Stimulated activated memory B cell treated with anti-CD40 and anti-IgM and Interleukin-4, amounts not matched to agents 10 μg/mL and 1 μg/mL and 100 μg/mL, for 72 hours (primary cell): ENCODE data around the gene MCM3.
A peak's percentile ranks its signal among the peaks of the same experiment; 100 is the strongest.

Experiments used
- ATAC-seq: fragments of 150-1000 bp; cut with Tn5 transposase; 2 replicates; pipeline ENCODE4 v1.10.0; 2021
- H3K27ac Mint-ChIP-seq: one replicate; pipeline ENCODE4 v1.8.0; 2022; ENCODE audit warnings: mild to moderate bottlenecking, mixed read lengths
- H3K27me3 Mint-ChIP-seq: one replicate; pipeline ENCODE4 v1.8.0; 2022; ENCODE audit warnings: mixed read lengths
- H3K36me3 Mint-ChIP-seq: one replicate; pipeline ENCODE4 v1.8.0; 2022; ENCODE audit warnings: mixed read lengths
- H3K4me1 Mint-ChIP-seq: one replicate; pipeline ENCODE4 v1.8.0; 2022; ENCODE audit warnings: mixed read lengths
- H3K4me3 Mint-ChIP-seq: one replicate; pipeline ENCODE4 v1.8.0; 2022; ENCODE audit warnings: mild to moderate bottlenecking, moderate library complexity, mixed read lengths
- H3K9me3 Mint-ChIP-seq: one replicate; pipeline ENCODE4 v1.8.0; 2022; ENCODE audit warnings: mixed read lengths

MCM3 gene

DNA sequence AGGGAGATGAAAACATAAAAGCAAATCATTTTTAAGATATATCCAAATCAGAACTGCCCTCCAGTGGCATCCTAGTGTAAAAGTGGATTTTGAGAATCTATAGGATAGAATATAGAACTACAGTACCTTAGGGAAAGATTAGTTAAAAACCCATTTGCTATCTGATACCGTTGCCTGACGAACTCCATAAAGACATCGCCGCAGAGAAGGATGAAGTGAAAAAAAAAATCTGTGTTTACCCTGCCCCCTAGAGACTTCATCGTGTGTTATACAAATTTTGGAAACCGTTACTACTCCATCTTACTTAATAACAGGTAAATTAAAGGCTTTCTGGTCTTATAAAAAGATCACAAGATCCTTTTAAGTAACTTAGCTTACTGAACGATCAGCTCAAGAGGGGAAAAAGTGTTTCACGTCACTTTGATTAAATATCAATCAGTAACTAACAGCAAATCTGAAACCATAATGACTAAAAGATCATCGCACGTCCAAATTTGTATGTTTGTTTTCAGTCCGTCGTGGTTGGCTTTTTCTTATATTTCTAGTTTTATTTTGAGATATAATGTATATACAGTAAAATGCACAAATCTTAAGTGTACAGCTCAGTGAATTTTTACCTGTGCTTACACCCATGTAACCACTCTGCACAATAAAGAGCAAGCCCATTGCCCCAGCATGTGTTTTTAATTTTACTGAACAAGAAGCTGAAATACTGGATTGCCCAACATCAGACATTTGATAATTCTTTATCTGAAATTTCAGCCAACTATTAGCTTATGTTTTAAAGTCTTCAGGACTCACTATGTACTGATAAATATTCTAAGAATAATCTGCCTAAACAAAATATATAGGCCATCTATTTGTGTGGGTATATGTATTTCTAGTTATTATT, 881 bp upstream of the MCM3 start:
- Mint-ChIP-seq H3K4me1 (peaks cover 19% of the 10 kb centered on the region), H3K9me3 (no peaks in the 10 kb centered on the region), H3K27me3 (no peaks in the 10 kb centered on the region), H3K36me3 (peaks cover 28% of the 10 kb centered on the region), H3K27ac (no peak overlapping the region), H3K4me3 (no peak overlapping the region)
- ATAC-seq: no peak

DNA sequence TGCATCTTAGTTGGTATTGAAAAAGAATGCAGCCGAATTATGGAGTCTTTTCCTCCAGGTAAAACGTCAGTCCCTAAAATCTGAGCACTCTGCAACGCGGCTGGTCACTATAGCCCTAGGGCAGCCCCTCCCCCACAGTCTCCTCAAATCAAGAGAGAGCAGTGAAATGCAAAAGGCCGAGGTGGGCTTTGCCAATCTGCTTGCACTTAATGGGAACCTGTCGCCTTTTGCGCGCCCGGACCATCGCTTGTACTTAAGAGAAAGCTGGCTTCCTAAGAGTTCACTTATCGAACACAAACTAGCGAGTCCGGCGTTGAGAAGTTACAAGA, 447 bp downstream of the MCM3 start:
- H3K4me1 Mint-ChIP-seq: peaks cover 19% of the 10 kb centered on the region
- peaks cover 35% of the 10 kb centered on the region for H3K36me3 Mint-ChIP-seq
- H3K27me3 Mint-ChIP-seq: no peaks in the 10 kb centered on the region
- no peak overlapping the region for H3K27ac Mint-ChIP-seq
- ATAC-seq: peak; percentile 2
- no peak overlapping the region for H3K4me3 Mint-ChIP-seq
- no peaks in the 10 kb centered on the region for H3K9me3 Mint-ChIP-seq

DNA sequence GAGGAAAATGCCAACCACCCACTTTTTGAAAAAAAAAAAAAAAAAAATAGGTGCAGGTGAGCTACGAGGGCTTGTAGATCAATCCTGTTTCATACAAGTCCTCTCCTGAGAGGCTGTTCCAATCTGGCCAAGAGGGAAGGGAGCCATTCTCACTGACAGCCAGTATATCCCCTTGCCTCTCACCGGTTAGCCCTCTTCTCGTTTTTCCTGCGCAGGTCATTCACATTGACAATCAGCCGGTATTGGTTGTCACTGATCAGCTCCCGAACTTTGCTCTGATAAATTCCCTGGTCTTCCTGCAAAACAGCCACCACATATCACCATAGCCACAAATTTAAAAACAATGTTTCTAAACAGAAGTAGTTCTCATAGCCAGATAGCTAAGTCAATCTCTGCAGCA, 1.4 kb downstream of the MCM3 start:
- no peak overlapping the region for H3K27ac Mint-ChIP-seq
- peaks cover 19% of the 10 kb centered on the region for H3K4me1 Mint-ChIP-seq

DNA sequence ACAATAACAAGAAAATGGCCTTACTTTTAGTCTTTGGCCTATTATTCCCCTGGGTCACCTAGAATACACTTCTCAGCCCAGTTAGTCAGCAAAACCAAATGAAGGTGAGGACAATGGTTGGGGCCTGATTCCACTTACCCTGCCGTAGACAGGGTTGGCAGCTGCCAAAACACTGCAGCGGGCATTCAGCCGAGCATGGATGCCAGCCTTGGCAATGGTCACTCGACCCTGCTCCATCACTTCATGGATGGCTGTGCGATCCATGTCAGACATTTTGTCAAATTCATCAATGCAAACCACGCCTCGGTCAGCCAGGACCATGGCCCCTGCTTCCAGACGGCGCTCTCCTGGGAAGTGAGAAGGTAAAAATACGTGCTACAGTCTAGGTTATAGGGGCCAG, 8.4 kb downstream of the MCM3 start:
- H3K27ac Mint-ChIP-seq: no peak overlapping the region
- ATAC-seq: no peak
- no peaks in the 10 kb centered on the region for H3K27me3 Mint-ChIP-seq
- H3K36me3 Mint-ChIP-seq: peaks cover 64% of the 10 kb centered on the region
- H3K9me3 Mint-ChIP-seq: no peaks in the 10 kb centered on the region
- H3K4me3 Mint-ChIP-seq: no peak overlapping the region
- no peaks in the 10 kb centered on the region for H3K4me1 Mint-ChIP-seq

More for the DNA sequence above, 1.4 kb downstream of the MCM3 start:
- no peak for ATAC-seq
- Mint-ChIP-seq H3K36me3 (peaks cover 45% of the 10 kb centered on the region), H3K9me3 (no peaks in the 10 kb centered on the region), H3K27me3 (no peaks in the 10 kb centered on the region), H3K4me3 (peak overlapping the region; percentile 70)

DNA sequence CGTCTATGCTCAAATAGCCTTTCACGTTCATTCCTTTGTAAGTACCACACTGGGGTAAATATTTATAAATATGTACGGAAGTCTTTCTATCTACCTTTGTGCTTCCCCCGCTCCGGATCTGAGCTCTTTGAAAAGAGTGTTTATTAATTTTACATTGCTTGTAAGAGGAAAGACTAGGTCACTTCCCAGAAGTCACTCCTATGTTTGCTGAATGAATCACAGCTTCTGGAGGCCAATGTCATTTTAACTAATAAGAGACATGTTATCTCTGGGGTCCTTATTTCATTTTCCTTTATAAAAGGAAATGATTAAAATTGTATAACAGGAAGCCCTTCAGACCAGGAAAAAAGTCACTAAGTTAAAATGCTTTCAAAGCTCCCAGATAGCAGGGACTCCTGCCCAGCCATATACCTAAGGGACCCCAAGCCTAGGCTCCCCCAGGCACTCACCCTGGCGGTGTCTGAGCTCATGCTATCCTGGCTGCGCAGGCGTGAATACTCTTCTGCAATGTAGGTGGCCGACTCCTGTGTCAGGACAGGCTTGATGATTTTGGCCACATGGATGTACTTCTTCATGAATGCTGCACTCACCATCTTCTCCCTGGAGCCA, 12.6 kb downstream of the MCM3 start:
- H3K27ac Mint-ChIP-seq: no peak overlapping the region
- ATAC-seq: no peak
- no peaks in the 10 kb centered on the region for H3K9me3 Mint-ChIP-seq
- peaks cover 75% of the 10 kb centered on the region for H3K36me3 Mint-ChIP-seq
- no peaks in the 10 kb centered on the region for H3K4me1 Mint-ChIP-seq
- H3K4me3 Mint-ChIP-seq: no peak overlapping the region
- H3K27me3 Mint-ChIP-seq: no peaks in the 10 kb centered on the region

DNA sequence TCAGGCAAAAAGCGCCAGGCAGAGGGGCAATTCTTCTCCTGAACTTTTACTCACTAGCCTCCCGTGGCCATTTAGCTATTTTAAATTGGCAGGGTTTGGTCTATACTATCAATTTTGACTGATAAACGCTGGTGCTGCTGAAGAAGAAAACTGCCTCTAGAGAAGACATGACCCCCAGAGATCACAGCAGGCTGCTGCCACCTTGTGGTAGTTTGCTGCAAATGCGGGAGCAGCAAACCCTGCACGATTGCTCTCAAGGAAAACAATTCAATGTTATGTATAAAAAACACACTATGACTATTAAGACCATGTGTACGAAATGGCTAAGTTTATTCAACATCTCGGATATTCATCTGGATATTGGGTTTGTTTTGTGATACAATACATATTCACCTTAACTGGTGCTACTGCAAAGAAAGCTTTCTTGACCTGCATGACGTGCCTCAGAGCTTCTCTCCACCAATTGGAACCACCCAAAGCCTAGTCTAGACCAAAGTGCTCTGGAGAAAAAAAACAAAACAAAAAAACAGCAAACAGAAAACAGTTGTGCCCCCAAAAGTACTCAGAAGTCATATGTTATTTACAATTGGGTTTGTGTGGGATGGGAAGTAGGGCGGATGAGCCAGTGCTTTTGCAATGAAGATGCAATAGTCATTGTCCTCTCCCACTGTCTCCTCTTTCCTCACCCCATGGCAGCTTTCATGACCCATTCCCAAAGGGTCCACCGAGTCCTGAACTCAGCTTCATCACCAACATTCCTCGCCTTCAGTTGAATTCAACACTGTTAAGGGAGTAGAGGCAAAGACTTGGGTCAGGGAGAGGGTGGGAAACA, 20.6 kb downstream of the MCM3 start:
- ATAC-seq: peak; percentile 70
- no peaks in the 10 kb centered on the region for H3K27me3 Mint-ChIP-seq
- no peaks in the 10 kb centered on the region for H3K9me3 Mint-ChIP-seq
- peaks cover 5% of the 10 kb centered on the region for H3K4me1 Mint-ChIP-seq
- no peak overlapping the region for H3K4me3 Mint-ChIP-seq
- H3K36me3 Mint-ChIP-seq: peaks cover 52% of the 10 kb centered on the region
- no peak overlapping the region for H3K27ac Mint-ChIP-seq

DNA sequence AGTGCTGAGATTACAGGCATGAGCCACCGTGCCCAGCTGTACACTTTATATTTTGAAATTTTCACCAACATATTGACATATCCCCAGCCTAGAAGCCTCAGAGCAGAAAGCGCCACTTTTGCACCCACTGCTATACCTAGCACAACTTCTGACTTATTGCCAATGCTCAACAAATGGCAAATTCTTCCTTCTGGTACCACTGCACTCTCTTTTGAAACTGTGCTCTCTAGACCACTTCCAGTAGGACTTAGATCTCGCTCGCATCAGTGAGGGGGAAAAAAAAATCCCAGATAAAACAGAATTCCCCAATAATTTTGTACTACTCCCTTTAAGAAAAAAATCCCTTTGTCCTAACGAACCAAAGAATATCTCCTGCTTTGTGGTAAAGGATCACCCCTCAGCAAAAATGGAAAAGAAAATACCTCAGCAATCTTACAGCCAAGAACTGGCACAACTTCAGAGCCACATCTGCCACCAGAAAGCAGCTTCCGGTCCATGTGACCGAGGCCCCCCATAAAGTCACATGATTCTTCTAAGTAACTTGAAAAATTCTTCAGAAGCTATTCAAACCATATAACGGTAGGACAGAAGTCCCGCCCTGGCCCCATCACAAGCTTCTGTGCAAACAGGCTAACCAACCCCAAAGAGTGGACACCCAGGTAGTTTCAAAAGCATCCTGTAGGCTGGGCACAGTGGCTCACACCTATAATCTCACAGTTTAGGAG, 21.8 kb downstream of the MCM3 start:
- H3K9me3 Mint-ChIP-seq: no peaks in the 10 kb centered on the region
- no peak for ATAC-seq
- no peak overlapping the region for H3K4me3 Mint-ChIP-seq
- H3K27me3 Mint-ChIP-seq: no peaks in the 10 kb centered on the region
- H3K4me1 Mint-ChIP-seq: peaks cover 5% of the 10 kb centered on the region
- H3K36me3 Mint-ChIP-seq: peaks cover 42% of the 10 kb centered on the region
- no peak overlapping the region for H3K27ac Mint-ChIP-seq

DNA sequence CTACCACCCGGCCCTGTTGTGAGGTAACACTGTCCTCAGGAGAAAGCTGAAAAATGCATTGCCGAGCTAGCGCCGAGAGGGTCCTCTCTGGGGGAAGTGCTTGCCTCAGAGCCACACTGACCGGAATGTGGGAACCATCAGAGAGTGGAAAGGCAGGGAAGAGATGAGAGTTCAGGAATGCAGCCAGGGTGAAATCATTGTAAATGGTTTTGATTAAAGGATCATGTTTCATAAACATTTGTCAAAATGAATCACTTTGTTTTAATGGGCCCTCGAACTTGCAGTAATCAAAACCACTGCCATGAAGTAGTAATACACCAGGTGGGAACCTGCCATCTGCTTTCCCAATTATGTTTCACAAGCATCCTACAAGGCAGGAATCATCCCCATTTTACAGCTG, 23.3 kb downstream of the MCM3 start:
- Mint-ChIP-seq H3K4me3 (no peak overlapping the region), H3K27me3 (no peaks in the 10 kb centered on the region), H3K4me1 (peaks cover 5% of the 10 kb centered on the region), H3K27ac (no peak overlapping the region), H3K36me3 (peaks cover 27% of the 10 kb centered on the region), H3K9me3 (no peaks in the 10 kb centered on the region)
- no peak for ATAC-seq

DNA sequence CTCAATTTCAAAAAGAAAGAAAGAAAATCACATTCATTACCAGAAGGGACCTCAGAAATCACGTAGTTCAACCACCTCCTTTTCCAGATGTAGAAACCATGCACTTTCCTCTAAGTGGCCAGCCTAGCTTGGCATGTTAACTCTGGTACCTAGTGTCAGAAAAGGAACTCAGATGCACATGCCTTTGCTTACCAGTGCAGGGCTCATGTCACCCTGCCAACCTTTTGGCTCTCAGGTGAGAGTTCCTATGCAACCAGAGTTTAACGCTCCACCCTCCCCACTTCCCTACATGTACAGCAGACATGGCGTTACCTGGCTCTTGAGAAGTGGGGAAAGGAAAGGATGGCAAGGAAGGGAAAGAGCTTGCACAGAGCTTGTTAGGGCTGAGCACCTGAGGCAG, 23.9 kb downstream of the MCM3 start:
- peaks cover 5% of the 10 kb centered on the region for H3K4me1 Mint-ChIP-seq
- no peaks in the 10 kb centered on the region for H3K27me3 Mint-ChIP-seq
- no peak for ATAC-seq
- H3K36me3 Mint-ChIP-seq: peaks cover 22% of the 10 kb centered on the region
- no peak overlapping the region for H3K27ac Mint-ChIP-seq
- no peak overlapping the region for H3K4me3 Mint-ChIP-seq
- H3K9me3 Mint-ChIP-seq: no peaks in the 10 kb centered on the region

DNA sequence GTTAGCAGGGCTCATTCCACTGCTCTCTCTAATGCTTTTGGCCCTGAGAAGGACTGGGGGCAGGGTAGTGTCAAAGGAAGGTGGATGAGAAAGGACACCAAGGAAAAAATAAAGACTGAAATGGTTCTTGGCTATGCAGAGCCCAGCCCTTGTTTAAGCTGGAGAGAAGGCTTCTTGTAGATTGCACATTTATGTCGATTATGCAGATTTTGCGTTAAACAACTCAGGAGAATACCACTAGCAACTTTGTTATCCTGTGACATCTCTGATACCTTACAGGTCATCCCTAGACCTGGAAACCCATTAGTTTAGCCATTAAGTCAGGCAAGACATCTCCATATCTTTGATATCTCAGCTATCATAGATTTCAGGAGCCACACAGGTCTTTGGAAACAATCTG, 29.1 kb downstream of the MCM3 start:
- Mint-ChIP-seq H3K27me3 (peaks cover 50% of the 10 kb centered on the region), H3K9me3 (no peaks in the 10 kb centered on the region), H3K36me3 (no peaks in the 10 kb centered on the region), H3K4me3 (no peak overlapping the region), H3K4me1 (no peaks in the 10 kb centered on the region), H3K27ac (no peak overlapping the region)
- ATAC-seq: no peak

DNA sequence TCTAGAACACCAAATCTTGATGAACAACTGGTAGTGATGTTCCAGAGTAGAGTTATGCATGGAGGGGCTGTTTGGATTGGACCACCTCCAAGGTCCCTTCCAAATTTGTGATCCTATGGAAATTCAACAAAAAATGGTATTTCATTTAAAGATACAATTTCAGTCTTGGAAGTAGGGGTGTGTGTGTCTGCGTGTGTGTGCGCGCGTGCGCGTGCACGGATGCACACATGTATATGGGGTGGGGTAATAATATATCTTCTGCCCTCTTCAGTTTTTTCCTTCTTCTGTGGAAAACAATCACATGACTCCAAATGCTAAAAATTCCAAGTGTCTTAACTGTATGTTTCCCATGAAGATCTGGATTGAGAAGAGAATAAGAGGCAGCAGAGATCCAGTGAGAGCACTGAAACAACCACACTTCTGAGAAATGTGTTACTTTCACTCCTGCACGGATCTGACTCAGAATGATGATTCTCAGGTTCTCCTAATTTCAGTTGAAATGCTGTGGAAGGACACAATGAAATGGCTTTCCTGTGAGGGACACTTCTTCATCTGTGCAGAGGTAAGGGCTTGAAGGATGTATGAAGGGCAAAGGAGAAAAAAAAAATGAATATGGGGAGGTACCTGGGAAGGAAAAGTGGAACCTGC, 29.7 kb downstream of the MCM3 start:
- peak; percentile 41 for ATAC-seq
- H3K4me3 Mint-ChIP-seq: no peak overlapping the region
- peaks cover 55% of the 10 kb centered on the region for H3K27me3 Mint-ChIP-seq
- H3K9me3 Mint-ChIP-seq: no peaks in the 10 kb centered on the region
- no peak overlapping the region for H3K27ac Mint-ChIP-seq
- no peaks in the 10 kb centered on the region for H3K36me3 Mint-ChIP-seq
- no peaks in the 10 kb centered on the region for H3K4me1 Mint-ChIP-seq

DNA sequence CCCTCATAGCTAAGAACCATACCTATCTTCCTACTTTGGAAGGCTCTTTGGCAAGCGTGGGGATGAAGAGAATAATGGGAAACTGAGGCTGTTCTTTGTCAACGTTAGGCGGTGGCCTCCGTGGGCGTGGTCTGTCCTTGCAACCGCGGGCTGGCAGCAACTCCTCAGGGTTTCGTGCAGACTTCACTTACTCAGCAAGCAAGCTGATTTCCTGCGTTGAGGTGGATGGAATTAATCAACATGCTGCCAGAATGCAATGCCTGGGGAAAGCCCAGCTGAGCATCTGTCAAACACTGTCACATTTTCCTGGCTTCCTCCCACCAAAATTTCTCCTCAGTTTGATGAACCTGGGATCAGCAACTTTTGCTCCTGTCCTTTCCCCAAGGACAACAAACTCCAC, 31.0 kb downstream of the MCM3 start:
- H3K27me3 Mint-ChIP-seq: peaks cover 63% of the 10 kb centered on the region
- no peaks in the 10 kb centered on the region for H3K4me1 Mint-ChIP-seq
- ATAC-seq: no peak
- H3K36me3 Mint-ChIP-seq: no peaks in the 10 kb centered on the region
- H3K27ac Mint-ChIP-seq: no peak overlapping the region
- no peaks in the 10 kb centered on the region for H3K9me3 Mint-ChIP-seq
- no peak overlapping the region for H3K4me3 Mint-ChIP-seq

DNA sequence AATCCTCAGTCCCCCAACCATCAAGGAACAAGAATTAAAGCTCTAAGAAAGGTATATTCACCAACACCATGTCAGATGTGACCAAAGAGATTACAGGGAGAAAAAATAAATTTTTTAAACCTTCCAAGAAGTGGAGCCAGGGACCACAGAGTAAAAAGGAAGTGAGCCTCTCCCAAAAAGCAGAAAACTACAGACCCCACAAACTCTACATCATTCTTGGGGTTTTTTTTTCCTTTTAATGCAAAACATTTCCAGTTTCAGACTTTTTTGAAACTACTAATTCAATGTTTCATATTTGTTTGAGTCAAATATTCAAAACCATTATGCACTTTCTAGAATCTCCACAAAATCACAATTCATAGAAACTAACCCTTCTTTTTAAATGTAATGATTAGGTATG, 33.4 kb downstream of the MCM3 start:
- Mint-ChIP-seq H3K27me3 (peaks cover 78% of the 10 kb centered on the region), H3K27ac (no peak overlapping the region), H3K36me3 (no peaks in the 10 kb centered on the region), H3K9me3 (no peaks in the 10 kb centered on the region), H3K4me3 (no peak overlapping the region), H3K4me1 (no peaks in the 10 kb centered on the region)
- no peak for ATAC-seq

DNA sequence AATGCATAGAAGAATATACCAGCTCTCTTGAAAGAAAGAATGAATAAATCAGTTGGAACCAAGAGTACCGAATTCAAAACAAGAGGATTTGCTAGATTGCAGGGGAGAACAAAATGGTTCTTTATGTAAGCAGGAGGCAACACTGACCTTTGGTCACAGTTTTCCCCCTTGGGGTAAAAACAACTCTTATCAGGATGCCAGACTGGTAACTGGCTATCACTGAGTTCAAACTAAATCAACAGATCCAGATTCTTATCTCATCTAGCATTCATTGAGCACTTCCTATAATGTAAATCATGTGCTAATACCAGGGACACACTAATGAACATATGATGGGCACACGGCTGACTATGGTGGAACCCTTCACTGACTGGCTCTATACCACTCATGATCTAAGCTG, 35.5 kb downstream of the MCM3 start:
- Mint-ChIP-seq H3K9me3 (no peaks in the 10 kb centered on the region), H3K4me3 (no peak overlapping the region), H3K27ac (no peak overlapping the region), H3K36me3 (no peaks in the 10 kb centered on the region), H3K4me1 (no peaks in the 10 kb centered on the region), H3K27me3 (peaks cover 65% of the 10 kb centered on the region)
- no peak for ATAC-seq

DNA sequence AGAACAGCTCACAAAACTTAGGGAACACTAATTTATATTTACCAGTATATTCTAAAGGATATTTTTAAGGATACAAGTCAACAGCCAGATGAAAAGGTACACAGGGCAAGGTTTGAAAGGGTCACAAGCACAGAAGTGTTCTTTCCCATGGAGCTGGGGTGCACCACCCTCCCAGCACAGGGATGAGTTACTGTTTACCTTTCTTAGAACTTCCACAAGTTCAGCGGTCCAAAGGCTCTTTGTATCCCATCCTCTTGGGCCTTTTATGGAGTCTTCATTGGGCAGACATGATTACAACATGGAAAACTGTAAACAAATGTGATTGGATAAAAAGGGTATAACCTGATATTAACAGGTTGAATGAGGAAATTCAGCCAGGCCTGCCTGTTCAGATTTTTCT, 39.1 kb downstream of the MCM3 start:
- Mint-ChIP-seq H3K4me1 (no peaks in the 10 kb centered on the region), H3K4me3 (no peak overlapping the region), H3K9me3 (no peaks in the 10 kb centered on the region), H3K27ac (no peak overlapping the region), H3K36me3 (no peaks in the 10 kb centered on the region), H3K27me3 (peaks cover 28% of the 10 kb centered on the region)
- no peak for ATAC-seq
